HFFc6 (cell line): ENCODE measurements around the gene ODR4. TPM values are rescaled to one million over a fixed set of nuclear protein-coding genes. Genes with fewer than 3 reads are reported as not detected.

Experiments
- DNase-seq: peaks from one replicate; pipeline ENCODE4 v3.0.0-alpha.2; 2018
- H3K27ac Mint-ChIP-seq: 2 replicates; pipeline ENCODE4 v1.8.0; 2020; ENCODE audit warnings: mild to moderate bottlenecking, mixed read lengths
- H3K27me3 Mint-ChIP-seq: 2 replicates; pipeline ENCODE4 v1.8.0; 2021; ENCODE audit warnings: mild to moderate bottlenecking, moderate library complexity, mixed read lengths; ENCODE audit not compliant: insufficient read depth
- H3K36me3 Mint-ChIP-seq: 2 replicates; pipeline ENCODE4 v1.8.0; 2021; ENCODE audit warnings: low read depth, mixed read lengths
- H3K4me1 Mint-ChIP-seq: 2 replicates; pipeline ENCODE4 v1.8.0; 2020; ENCODE audit warnings: low read depth, mixed read lengths
- H3K4me3 Mint-ChIP-seq: 2 replicates; pipeline ENCODE4 v1.8.0; 2020; ENCODE audit warnings: mild to moderate bottlenecking, moderate library complexity, mixed read lengths
- H3K9me3 Mint-ChIP-seq: 2 replicates; pipeline ENCODE4 v1.8.0; 2020; ENCODE audit warnings: mild to moderate bottlenecking, mixed read lengths
- total RNA-seq, 6 experiments: library from RNA; stranded (reverse); fragmentation: NEBNext Ultra II Directional; extraction: Animal tissue kit (Norgen Biotek cat#: 25700); gene quantifications; 2 replicates in 1 of 6; 3 replicates in 5 of 6; pipeline ENCODE4 v1.2.3, GENCODE V29; 2021
- TF ChIP-seq, protein P1 (sequence below): fragments of 200-600 bp; sonication (generic); IDR thresholded peaks from 2 replicates; pipeline ENCODE4 v1.5.0; 2021; ENCODE audit warnings: antibody characterized with exemption, mild to moderate bottlenecking

The ODR4 gene
- total RNA-seq, 6 experiments from 2014 or later, result 10.1 to 15.9 (median 13.1) TPM

GRCh38 chr1:186465946-186466345 lies 90.3 kb downstream of the ODR4 start:
- H3K4me1 Mint-ChIP-seq, result peaks cover 7% of the 10 kb centered on the region
- no peaks in the 10 kb centered on the region for H3K36me3 Mint-ChIP-seq
- DNase-seq, result no peak
- TF ChIP-seq, protein P1, sequence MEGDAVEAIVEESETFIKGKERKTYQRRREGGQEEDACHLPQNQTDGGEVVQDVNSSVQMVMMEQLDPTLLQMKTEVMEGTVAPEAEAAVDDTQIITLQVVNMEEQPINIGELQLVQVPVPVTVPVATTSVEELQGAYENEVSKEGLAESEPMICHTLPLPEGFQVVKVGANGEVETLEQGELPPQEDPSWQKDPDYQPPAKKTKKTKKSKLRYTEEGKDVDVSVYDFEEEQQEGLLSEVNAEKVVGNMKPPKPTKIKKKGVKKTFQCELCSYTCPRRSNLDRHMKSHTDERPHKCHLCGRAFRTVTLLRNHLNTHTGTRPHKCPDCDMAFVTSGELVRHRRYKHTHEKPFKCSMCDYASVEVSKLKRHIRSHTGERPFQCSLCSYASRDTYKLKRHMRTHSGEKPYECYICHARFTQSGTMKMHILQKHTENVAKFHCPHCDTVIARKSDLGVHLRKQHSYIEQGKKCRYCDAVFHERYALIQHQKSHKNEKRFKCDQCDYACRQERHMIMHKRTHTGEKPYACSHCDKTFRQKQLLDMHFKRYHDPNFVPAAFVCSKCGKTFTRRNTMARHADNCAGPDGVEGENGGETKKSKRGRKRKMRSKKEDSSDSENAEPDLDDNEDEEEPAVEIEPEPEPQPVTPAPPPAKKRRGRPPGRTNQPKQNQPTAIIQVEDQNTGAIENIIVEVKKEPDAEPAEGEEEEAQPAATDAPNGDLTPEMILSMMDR, result no peak
- no peaks in the 10 kb centered on the region for H3K9me3 Mint-ChIP-seq
- H3K4me3 Mint-ChIP-seq, result no peak overlapping the region
- no peak overlapping the region for H3K27ac Mint-ChIP-seq
- H3K27me3 Mint-ChIP-seq, result no peaks in the 10 kb centered on the region; the same call in 1 of the 2 replicates

Other genes with a start within 250 kb of the ODR4 start
- under 1 TPM in 1 of 6 experiments, not detected in 5; 0.03 TPM for gene PRG4, start 79.6 kb upstream of the ODR4 start, total RNA-seq
- gene TPR, start 585 bp upstream of the ODR4 start, total RNA-seq, result 10 to 100 TPM; 61.4 to 75.6 (median 62.8) TPM
- gene PDC, start 85.3 kb downstream of the ODR4 start, total RNA-seq, result under 1 TPM in 2 of 6 experiments, not detected in 4; 0.17 TPM